ENCODE data around the gene ACTL10.
"Not testable (repeated sequence)": the region's sequence is repeated elsewhere in the genome, so short reads cannot be mapped to it uniquely, and the experiment has no call there.

The ACTL10 gene

GRCh38 chr20:33666293-33667244 is at the start of gene ACTL10:
Gene ACTL10 (plus strand): TSS chr20:33666943. CDS start chr20:33667498, 555 bp downstream.
- DNase-seq (ENCODE audit: low read depth), result peak; percentile 97

GRCh38 chr20:33621717-33622400 is 44.9 kb upstream of the ACTL10 start:
- DNase-seq (ENCODE audit: low read depth), result no peak

- DNase-seq (ENCODE audit: low read depth), result no peak
Observed at GRCh38 chr20:33622705-33623365, 43.9 kb upstream of the ACTL10 start.

- DNase-seq (ENCODE audit: low read depth), result no peak
Observed at GRCh38 chr20:33624399-33624798, 42.3 kb upstream of the ACTL10 start.

GRCh38 chr20:33626190-33626589 is 40.6 kb upstream of the ACTL10 start:
- DNase-seq (ENCODE audit: low read depth), result no peak

GRCh38 chr20:33627577-33628216 is 39.0 kb upstream of the ACTL10 start:
- no peak for DNase-seq (ENCODE audit: low read depth)

GRCh38 chr20:33629533-33629932 is 37.2 kb upstream of the ACTL10 start:
- no peak for DNase-seq (ENCODE audit: low read depth)

GRCh38 chr20:33629979-33630378 is 36.8 kb upstream of the ACTL10 start:
- DNase-seq (ENCODE audit: low read depth), result no peak

GRCh38 chr20:33630507-33630906 is 36.2 kb upstream of the ACTL10 start:
- DNase-seq (ENCODE audit: low read depth), result no peak

GRCh38 chr20:33631910-33632309 is 34.8 kb upstream of the ACTL10 start:
- not testable (repeated sequence) for DNase-seq (ENCODE audit: low read depth)

- DNase-seq (ENCODE audit: low read depth), result no peak
Observed at GRCh38 chr20:33635341-33635740, 31.4 kb upstream of the ACTL10 start.

- DNase-seq (ENCODE audit: low read depth), result no peak
Observed at GRCh38 chr20:33636776-33637175, 30.0 kb upstream of the ACTL10 start.

- no peak for DNase-seq (ENCODE audit: low read depth)
Observed at GRCh38 chr20:33640287-33640686, 26.5 kb upstream of the ACTL10 start.

GRCh38 chr20:33644313-33645071 is 22.3 kb upstream of the ACTL10 start:
- DNase-seq (ENCODE audit: low read depth), result no peak

GRCh38 chr20:33645072-33645358 is 21.7 kb upstream of the ACTL10 start:
- DNase-seq (ENCODE audit: low read depth), result no peak

- no peak for DNase-seq (ENCODE audit: low read depth)
Observed at GRCh38 chr20:33645396-33645795, 21.3 kb upstream of the ACTL10 start.

GRCh38 chr20:33646191-33646590 is 20.6 kb upstream of the ACTL10 start:
- no peak for DNase-seq (ENCODE audit: low read depth)

GRCh38 chr20:33646959-33647602 is 19.7 kb upstream of the ACTL10 start:
- not testable (repeated sequence) for DNase-seq (ENCODE audit: low read depth)

- no peak for DNase-seq (ENCODE audit: low read depth)
Observed at GRCh38 chr20:33647603-33648395, 18.9 kb upstream of the ACTL10 start.

GRCh38 chr20:33648396-33649004 is 18.2 kb upstream of the ACTL10 start:
- DNase-seq (ENCODE audit: low read depth), result no peak
